ENCODE data around the gene CDS1. TPM values are rescaled to one million over a fixed set of nuclear protein-coding genes. Genes with fewer than 3 reads are reported as not detected.

The CDS1 gene
- total and polyA plus RNA-seq, 2 experiments from 2014 or later = 10.0 to 22.6 TPM

GRCh38 chr4:84626673-84627072, 43.7 kb downstream of the CDS1 start (continued):
- TF ChIP-seq ZNF462 (CRISPR knock-in tag; IDR thresholded peaks at IDR 0.05) (no peak), JUNB (IDR thresholded peaks at IDR 0.05; ENCODE audit: unreplicated experiment) (no peak)

- H3K9me3 Mint-ChIP-seq = no peaks in the 10 kb centered on the region
- peaks cover 17% of the 10 kb centered on the region for H3K36me3 Mint-ChIP-seq (ENCODE audit: low read depth)
- Histone ChIP-seq H3K27me3 (ENCODE audit: insufficient read depth) (no peaks in the 10 kb centered on the region), H3K27ac (ENCODE audit: low read depth) (no peak overlapping the region), H3K4me2 (no peak overlapping the region), H3K36me3 (ENCODE audit: insufficient read depth) (no peaks in the 10 kb centered on the region), H2AFZ (no peak overlapping the region), H3F3A (replicated peaks; ENCODE audit: low read depth) (no peaks in the 10 kb centered on the region), H3K79me2 (replicated peaks; ENCODE audit: insufficient read depth) (no peaks in the 10 kb centered on the region), H3K4me1 (ENCODE audit: insufficient read depth) (no peaks in the 10 kb centered on the region), H4K20me1 (replicated peaks; ENCODE audit: insufficient read depth) (no peaks in the 10 kb centered on the region), H3K9me2 (ENCODE audit: insufficient read depth) (no peaks in the 10 kb centered on the region), H3K4me3 (no peak overlapping the region)
- no peak overlapping the region for H3K4me3 Mint-ChIP-seq
- H3K27me3 Mint-ChIP-seq (ENCODE audit: insufficient read depth, low read depth, poor library complexity) = no peaks in the 10 kb centered on the region
- no peak overlapping the region for H3K27ac Mint-ChIP-seq
- DNase-seq (ENCODE audit: low spot score) = no peak
- TF ChIP-seq REST (IDR thresholded peaks at IDR 0.05; ENCODE audit: unreplicated experiment) (no peak), POLR2AphosphoS5 (IDR thresholded peaks at IDR 0.05; ENCODE audit: low read depth) (no peak), NANOG (IDR thresholded peaks at IDR 0.05; ENCODE audit: borderline replicate concordance) (no peak), CREB1 (CRISPR knock-in tag; IDR thresholded peaks at IDR 0.05; ENCODE audit: low read depth) (no peak), ETS1 (IDR thresholded peaks at IDR 0.05) (no peak), STAT1 (IDR thresholded peaks at IDR 0.05; ENCODE audit: unreplicated experiment) (no peak)
- no peak for ATAC-seq
- H3K4me1 Mint-ChIP-seq = no peaks in the 10 kb centered on the region
These were observed 48.6 kb downstream of the CDS1 start for GRCh38 chr4:84631573-84631972.
